DND-41 (cell line): Measurements from ENCODE around the gene KRTAP10-7.
"Not testable (repeated sequence)": the region's sequence is repeated elsewhere in the genome, so short reads cannot be mapped to it uniquely, and the experiment has no call there.

Source experiments
- CTCF ChIP-seq: IDR thresholded peaks from 2 replicates; pipeline ENCODE4 v1.5.1; 2012; ENCODE audit warnings: borderline replicate concordance, low read length, moderate library complexity, mild to moderate bottlenecking; ENCODE audit not compliant: poor library complexity, severe bottlenecking; ENCODE audit errors: extremely low read depth
- EZH2 ChIP-seq: IDR thresholded peaks from 3 replicates; pipeline ENCODE4 v1.6.1; 2012; ENCODE audit warnings: borderline replicate concordance, low read depth, mild to moderate bottlenecking, moderate library complexity, low read length, inconsistent platforms; ENCODE audit not compliant: severe bottlenecking

- TF ChIP-seq CTCF, EZH2: not testable (repeated sequence)
Measured at GRCh38 chr21:44646366-44647221, 46.2 kb downstream of the KRTAP10-7 start, which contains the start of gene KRTAP10-11.
